ENCODE measurements around the gene SHKBP1. TPM values are rescaled to one million over a fixed set of nuclear protein-coding genes. Genes with fewer than 3 reads are reported as not detected.

Gene SHKBP1
- total and polyA plus RNA-seq, 2 of the 8 experiments (the other 6 are each of a cell fraction or from before 2014, with no cell fraction given): 74.6 to 98.8 TPM

DNA sequence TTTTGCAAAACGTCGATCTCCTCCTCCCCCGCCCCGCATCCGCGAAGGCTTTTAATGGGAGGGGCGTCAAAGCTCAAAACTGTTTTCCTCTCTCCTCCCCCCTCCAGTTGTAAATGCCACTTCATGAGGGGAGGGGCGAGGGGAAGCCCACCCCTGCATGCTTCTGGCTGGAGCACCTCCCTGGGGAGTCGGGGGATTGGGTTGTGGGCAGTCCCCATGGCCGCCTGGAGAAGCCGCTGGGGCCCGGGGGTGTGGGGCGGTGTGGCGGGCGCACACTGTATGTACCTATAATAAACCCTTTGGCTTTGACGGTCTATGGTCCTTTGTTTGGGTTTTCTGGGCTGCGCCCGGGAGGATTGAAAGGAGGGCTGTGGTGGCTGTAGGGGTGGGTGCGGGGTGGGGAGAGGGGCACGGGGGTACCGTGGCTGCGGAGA lies 505 bp upstream of the SHKBP1 start:
- DNase-seq (ENCODE audit: low read depth in 1 of 2, low spot score in 2 of 2) (peak in 1 of 2 experiments; percentile 70), FAIRE-seq (no peak)
- Histone ChIP-seq H3K36me3 (ENCODE audit: control insufficient read depth in 2 of 4, insufficient read depth in 4 of 4, low read length in 3 of 4) (peaks cover 2 to 15% (median 10%) of the 10 kb centered on the region in 4 experiments; a peak in 7 of 8 replicates), H4K20me1 (replicated peaks in 1 of 2; ENCODE audit: control insufficient read depth in 1 of 2, insufficient read depth in 2 of 2, low read length in 2 of 2) (no peaks in the 10 kb centered on the region), H3K14ac (ENCODE audit: insufficient read length) (no peak overlapping the region), H2BK120ac (replicated peaks; ENCODE audit: low read depth, low read length) (no peak overlapping the region), H3K79me1 (ENCODE audit: low read depth, low read length) (no peaks in the 10 kb centered on the region), H3K56ac (replicated peaks; ENCODE audit: insufficient read length, low read depth, low read length) (no peak overlapping the region), H2BK20ac (ENCODE audit: low read length) (no peak overlapping the region), H3K79me2 (ENCODE audit: control insufficient read depth in 1 of 2, insufficient read depth in 2 of 2, low read length in 2 of 2) (no peaks in the 10 kb centered on the region), H3K23me2 (ENCODE audit: low read depth, low read length) (peaks cover 11% of the 10 kb centered on the region; the same call in 1 of the 2 replicates), H3K27ac (ENCODE audit: low read depth, low read length) (no peak overlapping the region), H3K18ac (ENCODE audit: extremely low read depth, low read length) (peak overlapping the region; percentile 48; the same call in 1 of the 2 replicates), H3K4me2 (ENCODE audit: insufficient read depth in 1 of 2, low read depth in 2 of 2, low read length in 2 of 2) (peak overlapping the region; percentile 90 to 93), H3K27me3 (replicated peaks in 1 of 4; ENCODE audit: control insufficient read depth in 3 of 4, extremely low read depth in 1 of 4, insufficient read depth in 3 of 4, low read length in 3 of 4) (no peaks in the 10 kb centered on the region), H2BK5ac (ENCODE audit: low read depth, low read length) (no peak overlapping the region; the same call in 1 of the 2 replicates), H2AFZ (ENCODE audit: low read length) (no peak overlapping the region), H2BK12ac (ENCODE audit: low read depth, low read length) (no peak overlapping the region), H3K9ac (replicated peaks in 1 of 4; ENCODE audit: extremely low read depth in 1 of 4, low read depth in 3 of 4, low read length in 3 of 4) (peak overlapping the region in 2 of 4 experiments; percentile 25 to 45; a peak in 3 of 7 replicates), H2AK5ac (ENCODE audit: low read depth, low read length) (no peak overlapping the region), H3K9me3 (ENCODE audit: insufficient read depth in 2 of 2, low read depth in 1 of 2, low read length in 1 of 2) (no peaks in the 10 kb centered on the region), H4K5ac (ENCODE audit: insufficient read length, low read depth, low read length) (peak overlapping the region; percentile 74), H2BK15ac (ENCODE audit: low read length) (no peak overlapping the region), H3K4me1 (replicated peaks in 1 of 4; ENCODE audit: control insufficient read depth in 3 of 4, insufficient read depth in 4 of 4, low read length in 3 of 4) (peaks cover 2 to 8% (median 5%) of the 10 kb centered on the region in 4 experiments; a peak in 6 of 7 replicates), H3K4ac (replicated peaks; ENCODE audit: insufficient read length, low read depth, low read length) (peak overlapping the region; percentile 23), H4K8ac (ENCODE audit: extremely low read depth, insufficient read depth, low read length) (peak overlapping the region; percentile 69; the same call in 1 of the 2 replicates), H3K4me3 (ENCODE audit: extremely low read depth in 1 of 4, insufficient read depth in 2 of 4, low read depth in 3 of 4, low read length in 4 of 4) (peak overlapping the region; percentile 67 to 96 (median 80)), H3K23ac (ENCODE audit: insufficient read length) (no peak overlapping the region), H4K91ac (replicated peaks; ENCODE audit: insufficient read length, low read length) (peak overlapping the region; percentile 31)
- ChIA-PET POLR2A (ENCODE audit: partially characterized antibody) (interaction anchor here (0.7 to 1.7 kb wide), 4 partner anchors 18 to 35 kb away, joined by 3 to 4 read pairs (median 4); no protein-coding TSS in a partner anchor), CTCF (ENCODE audit: partially characterized antibody) (interaction anchor here (0.9 to 1.9 kb wide), 6 partner anchors 19 to 58 kb away, joined by 3 to 6 read pairs (median 4); no protein-coding TSS in a partner anchor)
- WGBS, 2 experiments (ENCODE audit: extremely low coverage in 1 of 2, insufficient coverage in 1 of 2, insufficient read length in 1 of 2, insufficient replicate concordance in 2 of 2, low coverage in 1 of 2, low lambda C conversion rate in 2 of 2, missing lambda C conversion rate in 1 of 2): 1% methylated on average over 12 of the region's 22 CpGs; no CpG with 5 or more reads in 1 of the 2 experiments
- TF ChIP-seq SIX5 (IDR thresholded peaks at IDR 0.05; ENCODE audit: low read depth, low read length) (no peak), NANOG (IDR thresholded peaks at IDR 0.05; ENCODE audit: insufficient read depth, low read depth, low read length, poor library complexity, severe bottlenecking) (no peak), JUND (IDR thresholded peaks at IDR 0.05; ENCODE audit: low read length) (no peak), KDM4A (IDR thresholded peaks at IDR 0.05; ENCODE audit: low read depth, low read length, severe bottlenecking) (peak; percentile 23), PHF8 (conservative IDR thresholded peaks at IDR 0.05; ENCODE audit: low read depth, low read length) (0 out of 2 replicates have a peak, but pooled peaks have one; percentile 20), CTBP2 (IDR thresholded peaks at IDR 0.05; ENCODE audit: borderline replicate concordance, insufficient read depth, insufficient read length, low read length) (no peak), SP1 (IDR thresholded peaks at IDR 0.05; ENCODE audit: low read depth, low read length) (no peak), CHD2 (IDR thresholded peaks at IDR 0.05; ENCODE audit: low read length) (no peak), EZH2 (IDR thresholded peaks at IDR 0.05; ENCODE audit: low read depth, low read length, severe bottlenecking) (no peak), GTF2F1 (IDR thresholded peaks at IDR 0.05; ENCODE audit: borderline replicate concordance, low read depth, low read length) (no peak), HDAC2 (IDR thresholded peaks at IDR 0.05; ENCODE audit: borderline replicate concordance in 1 of 2, low read depth in 2 of 2, low read length in 2 of 2) (no peak)
- TF ChIP-seq, protein P1, sequence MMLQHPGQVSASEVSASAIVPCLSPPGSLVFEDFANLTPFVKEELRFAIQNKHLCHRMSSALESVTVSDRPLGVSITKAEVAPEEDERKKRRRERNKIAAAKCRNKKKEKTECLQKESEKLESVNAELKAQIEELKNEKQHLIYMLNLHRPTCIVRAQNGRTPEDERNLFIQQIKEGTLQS (IDR thresholded peaks at IDR 0.05; ENCODE audit: insufficient read depth, low read depth, low read length): no peak
